ENCODE measurements around the gene WIPF3.

Gene WIPF3

DNA sequence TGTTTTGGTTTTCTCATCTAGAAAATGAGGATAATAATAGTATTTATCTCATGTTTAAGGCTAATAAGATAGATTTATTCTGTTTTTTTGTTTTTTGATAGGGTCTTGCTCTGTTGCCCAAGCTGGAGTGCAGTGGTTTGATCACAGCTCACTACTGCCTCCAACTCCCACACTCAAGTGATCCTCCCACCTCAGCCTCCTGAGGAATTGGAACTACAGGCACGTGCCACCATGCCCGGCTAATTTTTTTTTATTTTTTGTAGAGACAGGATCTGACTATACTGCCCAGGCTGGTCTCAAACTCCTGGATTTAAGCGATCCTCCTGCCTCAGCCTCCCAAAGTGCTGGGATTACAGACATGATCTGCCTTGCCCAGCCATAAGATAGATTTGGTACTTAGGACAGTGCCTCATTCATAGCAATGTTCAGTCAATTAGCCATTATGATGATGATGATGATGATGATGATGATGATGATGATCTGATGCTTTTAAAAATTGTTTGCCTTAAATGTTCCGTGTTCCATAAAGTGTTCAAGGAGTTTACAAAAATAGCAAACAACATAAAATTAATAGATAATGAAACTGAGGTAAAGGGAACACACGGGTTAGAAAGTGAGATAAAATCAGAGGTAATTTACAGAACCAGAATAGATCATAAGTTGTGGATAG, 4.6 kb downstream of the WIPF3 start:
- Histone ChIP-seq H3K9ac (ENCODE audit: low read depth, low read length) (no peak overlapping the region), H3K9me3 (ENCODE audit: control insufficient read depth, insufficient read depth, low read length) (no peaks in the 10 kb centered on the region), H3K36me3 (ENCODE audit: control insufficient read depth, insufficient read depth, low read length) (no peaks in the 10 kb centered on the region), H3K4me1 (ENCODE audit: control insufficient read depth, insufficient read depth, low read length) (peaks cover 7% of the 10 kb centered on the region), H3K27me3 (ENCODE audit: control insufficient read depth, insufficient read depth, low read length) (no peaks in the 10 kb centered on the region), H3K4me3 (ENCODE audit: low read depth, low read length) (no peak overlapping the region)

- peaks cover 7% of the 10 kb centered on the region for H3K4me1 ChIP-seq (ENCODE audit: control insufficient read depth, insufficient read depth, low read length)
- no peaks in the 10 kb centered on the region for H3K36me3 ChIP-seq (ENCODE audit: control insufficient read depth, insufficient read depth, low read length)
- H3K27me3 ChIP-seq (ENCODE audit: control insufficient read depth, insufficient read depth, low read length), result no peaks in the 10 kb centered on the region
- no peak overlapping the region for H3K9ac ChIP-seq (ENCODE audit: low read depth, low read length)
- no peak overlapping the region for H3K4me3 ChIP-seq (ENCODE audit: low read depth, low read length)
- H3K9me3 ChIP-seq (ENCODE audit: control insufficient read depth, insufficient read depth, low read length), result no peaks in the 10 kb centered on the region
Measured at GRCh38 chr7:29811586-29811985, 5.3 kb downstream of the WIPF3 start.

- no peak overlapping the region for H3K9ac ChIP-seq (ENCODE audit: low read depth, low read length)
- H3K9me3 ChIP-seq (ENCODE audit: control insufficient read depth, insufficient read depth, low read length), result no peaks in the 10 kb centered on the region
- no peaks in the 10 kb centered on the region for H3K36me3 ChIP-seq (ENCODE audit: control insufficient read depth, insufficient read depth, low read length)
- H3K4me3 ChIP-seq (ENCODE audit: low read depth, low read length), result no peak overlapping the region
- peaks cover 7% of the 10 kb centered on the region for H3K4me1 ChIP-seq (ENCODE audit: control insufficient read depth, insufficient read depth, low read length)
- H3K27me3 ChIP-seq (ENCODE audit: control insufficient read depth, insufficient read depth, low read length), result no peaks in the 10 kb centered on the region
Measured at GRCh38 chr7:29812185-29812876, 6.0 kb downstream of the WIPF3 start.

DNA sequence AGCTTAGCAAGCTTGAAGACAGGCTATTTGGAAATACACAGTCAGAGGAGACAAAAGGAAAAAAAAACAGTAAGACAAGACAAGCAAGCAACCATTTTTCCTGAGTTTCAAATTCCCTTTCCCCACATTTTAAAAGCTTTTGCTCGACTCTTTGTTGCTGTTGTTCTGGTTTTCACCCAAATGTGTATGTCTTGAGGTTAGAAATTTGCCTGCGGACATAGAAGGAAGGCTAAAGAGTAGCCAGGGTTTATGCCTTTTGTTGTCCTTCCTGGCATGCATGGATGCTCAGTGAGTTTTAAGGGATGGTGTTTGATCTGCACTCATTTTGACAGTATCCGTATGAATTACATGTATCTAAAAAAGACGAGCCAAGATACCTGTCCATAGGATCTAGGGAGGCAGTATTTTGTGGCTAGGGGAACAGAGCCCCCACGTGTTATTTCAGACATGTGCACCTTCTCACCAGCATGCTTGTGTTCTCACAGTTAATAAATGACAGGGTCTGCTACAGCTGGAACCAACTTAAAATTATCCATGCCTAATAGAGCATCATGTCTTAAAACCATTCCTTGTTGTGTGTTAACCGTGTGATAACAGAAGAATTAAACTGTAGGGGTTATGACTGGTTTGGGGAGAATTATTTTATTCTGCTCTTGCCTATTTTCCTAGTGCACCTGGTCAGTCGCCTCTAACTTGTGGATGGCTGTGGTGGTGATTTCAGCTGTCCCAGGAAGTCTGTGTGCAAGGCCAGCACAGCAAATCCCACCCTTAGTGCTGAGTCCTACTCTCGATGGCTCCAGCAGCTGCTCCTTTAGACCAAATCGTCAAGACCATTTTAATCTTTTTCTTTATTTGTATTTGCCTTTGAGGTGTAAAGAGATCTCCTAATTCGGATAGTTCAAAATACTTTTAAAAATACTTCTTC, 9.1 kb downstream of the WIPF3 start:
- H3K9ac ChIP-seq (ENCODE audit: low read depth, low read length), result no peak overlapping the region
- H3K4me1 ChIP-seq (ENCODE audit: control insufficient read depth, insufficient read depth, low read length), result no peaks in the 10 kb centered on the region
- H3K36me3 ChIP-seq (ENCODE audit: control insufficient read depth, insufficient read depth, low read length), result no peaks in the 10 kb centered on the region
- no peaks in the 10 kb centered on the region for H3K9me3 ChIP-seq (ENCODE audit: control insufficient read depth, insufficient read depth, low read length)
- H3K4me3 ChIP-seq (ENCODE audit: low read depth, low read length), result no peak overlapping the region
- H3K27me3 ChIP-seq (ENCODE audit: control insufficient read depth, insufficient read depth, low read length), result no peaks in the 10 kb centered on the region

DNA sequence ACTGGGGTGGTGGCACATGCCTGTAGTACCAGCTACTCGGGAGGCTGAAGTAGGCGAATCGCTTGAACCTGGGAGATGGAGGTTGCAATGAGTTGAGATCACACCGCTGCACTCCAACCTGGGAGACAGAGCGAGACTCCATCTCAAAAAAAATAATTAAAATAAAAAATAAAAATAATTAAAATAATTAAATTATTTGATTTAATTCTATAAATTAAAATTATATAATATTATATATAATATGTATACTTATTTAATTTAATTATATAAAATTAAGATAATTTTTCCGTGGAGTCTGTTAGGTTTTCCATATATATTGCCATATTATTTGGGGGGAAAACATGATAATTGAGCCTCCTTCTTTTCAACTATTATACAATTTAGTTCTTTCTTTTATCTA, 12.0 kb downstream of the WIPF3 start:
- H3K4me3 ChIP-seq (ENCODE audit: low read depth, low read length), result no peak overlapping the region
- no peaks in the 10 kb centered on the region for H3K27me3 ChIP-seq (ENCODE audit: control insufficient read depth, insufficient read depth, low read length)

GRCh38 chr7:29825775-29826529, 19.6 kb downstream of the WIPF3 start:
- Histone ChIP-seq H3K4me1 (ENCODE audit: control insufficient read depth, insufficient read depth, low read length) (peaks cover 5% of the 10 kb centered on the region), H3K9me3 (ENCODE audit: control insufficient read depth, insufficient read depth, low read length) (no peaks in the 10 kb centered on the region), H3K4me3 (ENCODE audit: low read depth, low read length) (no peak overlapping the region), H3K27me3 (ENCODE audit: control insufficient read depth, insufficient read depth, low read length) (no peaks in the 10 kb centered on the region), H3K36me3 (ENCODE audit: control insufficient read depth, insufficient read depth, low read length) (no peaks in the 10 kb centered on the region), H3K9ac (ENCODE audit: low read depth, low read length) (no peak overlapping the region)

More for the DNA sequence above, 12.0 kb downstream of the WIPF3 start:
- no peaks in the 10 kb centered on the region for H3K9me3 ChIP-seq (ENCODE audit: control insufficient read depth, insufficient read depth, low read length)
- H3K9ac ChIP-seq (ENCODE audit: low read depth, low read length), result no peak overlapping the region
- no peaks in the 10 kb centered on the region for H3K36me3 ChIP-seq (ENCODE audit: control insufficient read depth, insufficient read depth, low read length)
- no peaks in the 10 kb centered on the region for H3K4me1 ChIP-seq (ENCODE audit: control insufficient read depth, insufficient read depth, low read length)

DNA sequence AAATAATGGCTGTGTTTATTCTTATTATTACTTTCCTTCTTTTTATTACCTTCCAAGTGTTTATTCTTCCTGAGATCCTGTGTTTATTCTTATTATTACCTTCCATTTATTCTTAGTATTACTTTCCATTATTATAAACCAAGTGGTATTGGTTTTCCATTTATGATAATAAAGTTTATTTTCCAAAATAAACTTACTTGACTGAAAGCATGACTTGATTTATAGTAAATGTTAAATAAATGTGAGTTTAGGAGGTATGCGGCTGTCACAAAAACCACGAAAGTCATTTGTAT, 20.2 kb downstream of the WIPF3 start:
- H3K4me1 ChIP-seq (ENCODE audit: control insufficient read depth, insufficient read depth, low read length), result peaks cover 5% of the 10 kb centered on the region
- no peaks in the 10 kb centered on the region for H3K36me3 ChIP-seq (ENCODE audit: control insufficient read depth, insufficient read depth, low read length)
- H3K9ac ChIP-seq (ENCODE audit: low read depth, low read length), result no peak overlapping the region
- no peak overlapping the region for H3K4me3 ChIP-seq (ENCODE audit: low read depth, low read length)
- H3K9me3 ChIP-seq (ENCODE audit: control insufficient read depth, insufficient read depth, low read length), result no peaks in the 10 kb centered on the region
- H3K27me3 ChIP-seq (ENCODE audit: control insufficient read depth, insufficient read depth, low read length), result no peaks in the 10 kb centered on the region

DNA sequence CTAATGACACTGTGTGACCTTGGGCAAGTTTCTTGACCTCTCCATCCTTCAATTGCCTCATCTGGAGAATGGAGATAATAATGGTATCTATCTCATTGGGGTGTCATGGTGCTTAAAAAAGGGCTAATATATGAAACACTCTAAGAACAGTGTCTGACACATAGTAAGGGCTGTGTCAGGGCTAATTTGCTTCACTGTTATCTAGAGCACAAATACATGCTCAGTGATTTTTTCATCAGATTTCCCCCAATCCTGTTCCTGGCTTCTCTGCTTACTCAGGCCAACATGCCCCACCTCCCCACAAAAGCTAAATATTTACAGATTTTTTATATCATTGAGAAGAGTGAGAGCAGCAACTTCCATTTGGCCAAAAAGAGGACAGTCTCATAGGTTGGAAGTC, 20.6 kb downstream of the WIPF3 start:
- H3K9me3 ChIP-seq (ENCODE audit: control insufficient read depth, insufficient read depth, low read length), result no peaks in the 10 kb centered on the region
- H3K27me3 ChIP-seq (ENCODE audit: control insufficient read depth, insufficient read depth, low read length), result no peaks in the 10 kb centered on the region
- H3K36me3 ChIP-seq (ENCODE audit: control insufficient read depth, insufficient read depth, low read length), result no peaks in the 10 kb centered on the region
- H3K4me3 ChIP-seq (ENCODE audit: low read depth, low read length), result no peak overlapping the region
- peaks cover 5% of the 10 kb centered on the region for H3K4me1 ChIP-seq (ENCODE audit: control insufficient read depth, insufficient read depth, low read length)
- H3K9ac ChIP-seq (ENCODE audit: low read depth, low read length), result no peak overlapping the region

DNA sequence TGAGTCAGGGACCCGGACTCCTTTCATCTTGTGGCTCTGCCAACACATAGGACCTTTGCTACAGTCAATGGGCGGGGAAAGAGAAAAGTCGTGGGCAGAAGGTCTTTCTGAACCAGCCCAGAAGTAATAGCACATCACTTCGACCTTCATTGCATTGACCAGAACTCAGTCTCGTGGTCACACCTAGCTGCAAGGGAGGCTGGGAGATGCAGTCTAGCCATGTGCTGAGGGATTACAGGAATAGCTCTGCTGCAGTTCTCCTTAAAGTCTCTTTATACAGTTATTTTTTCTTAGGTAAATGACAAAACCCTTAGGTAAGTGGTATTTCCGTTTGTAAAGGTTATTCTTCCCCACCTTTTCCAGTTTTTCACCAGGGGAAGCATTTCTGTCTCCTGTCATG, 25.4 kb downstream of the WIPF3 start:
- Histone ChIP-seq H3K9me3 (ENCODE audit: control insufficient read depth, insufficient read depth, low read length) (no peaks in the 10 kb centered on the region), H3K36me3 (ENCODE audit: control insufficient read depth, insufficient read depth, low read length) (no peaks in the 10 kb centered on the region), H3K9ac (ENCODE audit: low read depth, low read length) (no peak overlapping the region), H3K27me3 (ENCODE audit: control insufficient read depth, insufficient read depth, low read length) (no peaks in the 10 kb centered on the region), H3K4me1 (ENCODE audit: control insufficient read depth, insufficient read depth, low read length) (no peaks in the 10 kb centered on the region), H3K4me3 (ENCODE audit: low read depth, low read length) (no peak overlapping the region)

- Histone ChIP-seq H3K9ac (ENCODE audit: low read depth, low read length) (no peak overlapping the region), H3K4me1 (ENCODE audit: control insufficient read depth, insufficient read depth, low read length) (no peaks in the 10 kb centered on the region), H3K9me3 (ENCODE audit: control insufficient read depth, insufficient read depth, low read length) (no peaks in the 10 kb centered on the region), H3K27me3 (ENCODE audit: control insufficient read depth, insufficient read depth, low read length) (no peaks in the 10 kb centered on the region), H3K4me3 (ENCODE audit: low read depth, low read length) (no peak overlapping the region), H3K36me3 (ENCODE audit: control insufficient read depth, insufficient read depth, low read length) (no peaks in the 10 kb centered on the region)
Measured at GRCh38 chr7:29833929-29834328, 27.6 kb downstream of the WIPF3 start.

- no peaks in the 10 kb centered on the region for H3K4me1 ChIP-seq (ENCODE audit: control insufficient read depth, insufficient read depth, low read length)
- no peaks in the 10 kb centered on the region for H3K27me3 ChIP-seq (ENCODE audit: control insufficient read depth, insufficient read depth, low read length)
- H3K4me3 ChIP-seq (ENCODE audit: low read depth, low read length), result no peak overlapping the region
- no peak overlapping the region for H3K9ac ChIP-seq (ENCODE audit: low read depth, low read length)
- no peaks in the 10 kb centered on the region for H3K36me3 ChIP-seq (ENCODE audit: control insufficient read depth, insufficient read depth, low read length)
- H3K9me3 ChIP-seq (ENCODE audit: control insufficient read depth, insufficient read depth, low read length), result no peaks in the 10 kb centered on the region
Measured at GRCh38 chr7:29835718-29836117, 29.4 kb downstream of the WIPF3 start.
